Measurements from ENCODE around the gene FBXW5. TPM values are rescaled to one million over a fixed set of nuclear protein-coding genes. Genes with fewer than 3 reads are reported as not detected.

The FBXW5 gene
- total RNA-seq, 1 experiment from 2014 or later: 72.6 TPM

DNA sequence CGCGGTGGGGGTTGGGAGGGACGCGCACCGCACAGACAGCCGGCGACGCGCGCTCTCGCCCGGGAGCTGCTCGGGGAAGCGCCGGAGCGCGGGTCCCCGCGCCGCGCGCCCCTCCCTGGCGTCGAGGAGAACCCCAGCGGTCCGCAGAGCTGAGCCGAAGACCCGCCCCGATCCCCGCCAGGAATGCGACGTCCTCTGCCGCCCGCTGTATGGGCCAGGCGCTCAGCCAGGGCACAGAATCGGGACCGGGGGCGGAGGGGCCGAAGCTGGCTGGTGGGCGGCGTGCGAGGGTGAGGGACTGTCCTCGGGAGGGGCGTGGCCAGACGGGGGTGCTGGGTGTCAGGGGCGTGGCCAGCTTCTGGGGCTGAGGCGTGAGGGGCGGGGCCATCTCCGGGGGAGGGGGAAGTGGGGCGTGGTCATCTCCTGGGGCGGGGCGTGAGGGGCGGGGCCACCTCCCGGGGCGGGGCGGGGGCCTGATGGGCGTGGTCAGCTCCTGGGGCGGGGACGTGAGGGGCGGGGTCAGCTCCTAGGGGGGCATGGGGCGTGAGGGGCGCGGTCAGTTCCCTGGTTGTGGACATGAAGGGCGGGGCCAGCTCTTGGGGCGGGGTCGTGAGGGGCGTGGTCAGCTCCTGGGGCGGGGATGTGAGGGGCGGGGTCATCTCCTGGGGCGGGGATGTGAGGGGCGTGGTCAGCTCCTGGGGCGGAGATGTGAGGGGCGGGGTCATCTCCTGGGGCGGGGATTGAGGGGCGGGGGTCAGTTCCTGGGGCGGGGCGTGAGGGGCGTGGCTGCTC lies 33.7 kb upstream of the FBXW5 start:
- TF ChIP-seq CTCF (IDR thresholded peaks at IDR 0.05): no peak
- TF ChIP-seq, protein P1, sequence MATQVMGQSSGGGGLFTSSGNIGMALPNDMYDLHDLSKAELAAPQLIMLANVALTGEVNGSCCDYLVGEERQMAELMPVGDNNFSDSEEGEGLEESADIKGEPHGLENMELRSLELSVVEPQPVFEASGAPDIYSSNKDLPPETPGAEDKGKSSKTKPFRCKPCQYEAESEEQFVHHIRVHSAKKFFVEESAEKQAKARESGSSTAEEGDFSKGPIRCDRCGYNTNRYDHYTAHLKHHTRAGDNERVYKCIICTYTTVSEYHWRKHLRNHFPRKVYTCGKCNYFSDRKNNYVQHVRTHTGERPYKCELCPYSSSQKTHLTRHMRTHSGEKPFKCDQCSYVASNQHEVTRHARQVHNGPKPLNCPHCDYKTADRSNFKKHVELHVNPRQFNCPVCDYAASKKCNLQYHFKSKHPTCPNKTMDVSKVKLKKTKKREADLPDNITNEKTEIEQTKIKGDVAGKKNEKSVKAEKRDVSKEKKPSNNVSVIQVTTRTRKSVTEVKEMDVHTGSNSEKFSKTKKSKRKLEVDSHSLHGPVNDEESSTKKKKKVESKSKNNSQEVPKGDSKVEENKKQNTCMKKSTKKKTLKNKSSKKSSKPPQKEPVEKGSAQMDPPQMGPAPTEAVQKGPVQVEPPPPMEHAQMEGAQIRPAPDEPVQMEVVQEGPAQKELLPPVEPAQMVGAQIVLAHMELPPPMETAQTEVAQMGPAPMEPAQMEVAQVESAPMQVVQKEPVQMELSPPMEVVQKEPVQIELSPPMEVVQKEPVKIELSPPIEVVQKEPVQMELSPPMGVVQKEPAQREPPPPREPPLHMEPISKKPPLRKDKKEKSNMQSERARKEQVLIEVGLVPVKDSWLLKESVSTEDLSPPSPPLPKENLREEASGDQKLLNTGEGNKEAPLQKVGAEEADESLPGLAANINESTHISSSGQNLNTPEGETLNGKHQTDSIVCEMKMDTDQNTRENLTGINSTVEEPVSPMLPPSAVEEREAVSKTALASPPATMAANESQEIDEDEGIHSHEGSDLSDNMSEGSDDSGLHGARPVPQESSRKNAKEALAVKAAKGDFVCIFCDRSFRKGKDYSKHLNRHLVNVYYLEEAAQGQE (IDR thresholded peaks at IDR 0.05; ENCODE audit: insufficient read depth in 1 of 2, low read depth in 2 of 2, low read length in 1 of 2): no peak
- no peak for TF ChIP-seq TCF7L2 (IDR thresholded peaks at IDR 0.05; ENCODE audit: low read depth, low read length)
- no peak for TF ChIP-seq SIN3A (IDR thresholded peaks at IDR 0.05; ENCODE audit: borderline replicate concordance, insufficient read depth, low read depth, low read length)
- DNase-seq (ENCODE audit: low read depth, low spot score): no peak
- peak; percentile 59 for ATAC-seq
- no peaks in the 10 kb centered on the region for H3K27me3 ChIP-seq (ENCODE audit: control insufficient read depth, insufficient read depth, low read length)
- H3K27ac ChIP-seq (ENCODE audit: low read length): no peak overlapping the region
- no TSS peak for BruUV-seq (replicated peaks)
- in situ Hi-C loops (cut with HindIII; ENCODE audit: low pct_unique_long_range_greater_than_20kb, low sequenced_read_pairs): no loop called here
- no peaks in the 10 kb centered on the region for H3K4me1 ChIP-seq (ENCODE audit: control insufficient read depth, insufficient read depth, low read length)
- H3K9me3 ChIP-seq (ENCODE audit: control insufficient read depth, insufficient read depth, low read depth, low read length): no peaks in the 10 kb centered on the region
- ChIA-PET POLR2A (interaction anchor here (0.6 kb wide), 1 partner anchor 87 kb away, joined by 4 read pairs; no protein-coding TSS in a partner anchor), CTCF (interaction anchor here (0.6 to 1.2 kb wide), 4 partner anchors 30 to 306 kb away, joined by 3 to 10 read pairs (median 4); no protein-coding TSS in a partner anchor)
- peak overlapping the region; percentile 51 to 54 for H3K4me3 ChIP-seq (ENCODE audit: low read depth in 2 of 2, low read length in 2 of 2)
- H3K36me3 ChIP-seq (ENCODE audit: control insufficient read depth, insufficient read depth, low read length): no peaks in the 10 kb centered on the region
- intact Hi-C loops (cut with micrococcal nuclease; ENCODE audit: unreplicated experiment): no loop called here

- POLR2A ChIA-PET: no interaction called here
- ATAC-seq: peak; percentile 70
- CTCF ChIA-PET: interaction anchor here (0.6 to 1.2 kb wide), 2 partner anchors 29 to 184 kb away, joined by 3 read pairs; no protein-coding TSS in a partner anchor
- Histone ChIP-seq H3K4me1 (ENCODE audit: control insufficient read depth, insufficient read depth, low read length) (no peaks in the 10 kb centered on the region), H3K27me3 (ENCODE audit: control insufficient read depth, insufficient read depth, low read length) (no peaks in the 10 kb centered on the region), H3K9me3 (ENCODE audit: control insufficient read depth, insufficient read depth, low read depth, low read length) (no peaks in the 10 kb centered on the region), H3K4me3 (ENCODE audit: low read depth in 2 of 2, low read length in 2 of 2) (peak overlapping the region; percentile 51 to 54), H3K27ac (ENCODE audit: low read length) (no peak overlapping the region), H3K36me3 (ENCODE audit: control insufficient read depth, insufficient read depth, low read length) (no peaks in the 10 kb centered on the region)
- intact Hi-C loops (cut with micrococcal nuclease; ENCODE audit: unreplicated experiment) (no loop called here), in situ Hi-C loops (cut with HindIII; ENCODE audit: low pct_unique_long_range_greater_than_20kb, low sequenced_read_pairs) (no loop called here)
- DNase-seq (ENCODE audit: low read depth, low spot score): no peak
- BruUV-seq (replicated peaks): no TSS peak
- TF ChIP-seq POLR2AphosphoS5 (IDR thresholded peaks at IDR 0.05; ENCODE audit: low read depth, low read length) (no peak), TCF7L2 (IDR thresholded peaks at IDR 0.05; ENCODE audit: low read depth, low read length) (no peak), CTCF (IDR thresholded peaks at IDR 0.05) (no peak), SIN3A (IDR thresholded peaks at IDR 0.05; ENCODE audit: borderline replicate concordance, insufficient read depth, low read depth, low read length) (no peak)
- TF ChIP-seq, protein P1 (IDR thresholded peaks at IDR 0.05; ENCODE audit: insufficient read depth in 1 of 2, low read depth in 2 of 2, low read length in 1 of 2): no peak
These were observed 33.1 kb upstream of the FBXW5 start for GRCh38 chr9:136977649-136978072.
